HG02938 (cell line): Measurements from ENCODE around the gene MAB21L1.

Experiments used
- ATAC-seq: cut with Tn5 transposase; IDR thresholded peaks from one replicate; pipeline ENCODE4 v1.9.1; 2021; ENCODE audit warnings: mild to moderate bottlenecking, moderate library complexity; ENCODE audit not compliant: unreplicated experiment

MAB21L1 gene

DNA sequence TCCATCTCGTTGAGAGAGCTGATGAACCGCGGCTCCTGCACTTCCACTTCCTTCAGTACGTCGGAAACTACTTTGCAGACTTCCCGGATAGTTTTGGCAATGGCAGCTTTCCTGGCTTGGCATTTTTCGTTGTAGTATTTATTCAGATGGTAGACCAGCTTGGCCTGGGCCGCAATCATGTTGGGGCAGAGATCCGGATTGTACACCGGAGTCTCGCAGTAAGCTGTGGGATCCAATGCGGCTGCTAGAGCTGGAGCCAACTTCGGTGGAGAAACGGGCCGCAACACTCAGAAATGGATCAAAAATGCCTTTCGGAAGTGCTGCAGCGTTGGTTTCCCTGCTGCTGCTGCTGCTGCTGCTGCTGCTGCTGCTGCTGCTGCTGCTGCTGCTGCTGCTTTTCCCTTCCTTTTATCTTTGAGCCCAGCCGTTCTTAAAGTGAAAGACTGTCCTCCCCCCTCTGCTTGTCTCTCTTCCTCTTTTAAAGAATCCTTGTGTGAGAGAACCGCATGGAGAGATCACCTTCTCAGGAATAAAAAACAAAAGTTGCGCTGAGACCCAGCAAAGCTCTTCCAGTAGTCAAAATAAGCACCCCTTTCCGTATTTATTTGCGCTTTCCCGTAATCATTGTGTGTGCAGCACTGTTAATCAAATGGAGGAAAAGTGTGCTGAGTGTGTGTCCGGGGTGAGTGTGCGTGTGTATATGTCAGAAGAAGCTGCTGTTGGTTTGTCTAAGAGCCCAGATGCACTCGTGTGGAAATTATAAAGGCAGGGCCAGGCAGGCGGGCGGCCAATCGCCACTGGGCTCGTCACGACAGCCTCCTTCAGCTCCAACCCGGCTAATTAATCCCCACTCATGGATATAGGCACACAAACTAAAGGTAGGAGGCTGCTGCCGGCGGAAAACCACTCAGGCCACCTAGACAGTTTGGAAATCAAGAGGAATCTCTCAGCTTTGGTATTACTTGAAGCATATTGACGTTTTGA, at the start of gene MAB21L1:
Gene MAB21L1, minus strand, starts transcription at position 730 of the 984 bp plus-strand sequence. Its CDS starts 551 bp downstream, at position 179.
- no peak for ATAC-seq

DNA sequence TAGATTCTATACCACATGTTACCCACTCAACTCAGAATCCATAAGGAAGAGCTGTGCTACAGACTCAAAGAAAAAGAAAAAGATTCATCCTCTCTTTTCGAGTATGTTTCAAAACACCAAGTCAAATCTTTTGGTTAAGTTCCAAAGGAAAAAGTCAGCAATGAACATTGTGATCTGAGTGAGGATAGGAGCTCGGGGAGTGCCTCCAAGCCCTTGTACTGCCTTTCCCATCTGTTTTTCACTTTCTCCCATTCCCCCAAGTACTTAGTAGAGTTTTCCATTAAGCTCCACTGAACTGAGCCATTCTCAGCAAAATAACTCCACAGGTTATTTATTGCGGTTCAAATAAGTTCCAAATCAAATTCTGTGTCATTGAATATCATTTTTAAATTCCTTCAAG, 47.7 kb upstream of the MAB21L1 start:
- ATAC-seq = no peak

- ATAC-seq = no peak
Observed at GRCh38 chr13:35518337-35518946, 42.0 kb upstream of the MAB21L1 start.

GRCh38 chr13:35514801-35515502, 38.5 kb upstream of the MAB21L1 start:
- ATAC-seq = no peak

DNA sequence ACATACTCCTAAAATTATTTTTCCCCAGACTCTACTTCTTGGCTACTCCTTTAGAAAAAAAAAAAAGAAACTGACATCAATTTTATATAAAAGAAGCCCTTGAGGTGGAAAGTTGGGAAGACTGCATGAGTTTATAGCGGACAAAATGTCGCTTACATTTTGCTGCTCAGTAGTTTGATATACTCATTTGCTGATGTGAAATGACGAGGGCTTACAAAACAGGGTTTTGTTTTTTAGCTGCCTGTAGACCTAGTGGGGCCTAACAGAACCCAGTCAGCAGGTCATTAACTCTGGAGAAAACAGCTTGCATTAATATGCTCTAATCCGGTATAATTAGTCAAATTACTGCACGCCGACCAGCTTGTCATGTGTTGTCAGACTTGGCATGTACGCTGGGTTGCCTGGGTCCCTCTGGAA, 37.6 kb upstream of the MAB21L1 start:
- ATAC-seq = no peak

DNA sequence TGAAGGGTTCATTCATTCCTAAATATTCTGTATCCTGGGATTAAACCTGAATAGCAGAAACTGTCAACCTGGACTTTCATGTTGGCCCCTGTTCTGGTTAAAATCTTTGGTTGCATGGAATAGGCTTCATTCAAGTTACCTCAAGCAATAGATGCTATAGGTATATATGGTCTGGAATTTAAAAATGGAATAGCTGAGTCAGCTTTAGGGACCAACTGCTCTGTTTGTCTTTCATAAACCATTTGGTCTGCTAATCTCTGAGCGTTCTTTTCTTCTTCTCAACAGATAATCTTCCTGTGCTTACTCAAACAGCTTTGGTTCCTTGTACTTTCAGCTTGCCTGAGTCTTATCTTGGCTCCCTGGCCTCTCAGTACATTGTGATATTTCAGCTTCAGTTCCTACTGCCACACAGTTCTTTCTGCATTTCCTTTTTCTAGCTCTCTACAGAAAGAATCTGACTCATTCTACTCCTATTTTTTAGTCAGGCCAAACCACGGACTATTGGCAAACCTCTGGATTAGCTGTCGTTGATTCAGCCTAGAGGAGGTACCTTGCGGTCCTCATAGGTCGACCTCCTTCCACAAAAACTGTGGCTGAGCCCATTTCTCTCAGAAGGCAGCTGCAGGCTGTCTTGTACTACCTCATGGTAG, 35.9 kb upstream of the MAB21L1 start:
- no peak for ATAC-seq

DNA sequence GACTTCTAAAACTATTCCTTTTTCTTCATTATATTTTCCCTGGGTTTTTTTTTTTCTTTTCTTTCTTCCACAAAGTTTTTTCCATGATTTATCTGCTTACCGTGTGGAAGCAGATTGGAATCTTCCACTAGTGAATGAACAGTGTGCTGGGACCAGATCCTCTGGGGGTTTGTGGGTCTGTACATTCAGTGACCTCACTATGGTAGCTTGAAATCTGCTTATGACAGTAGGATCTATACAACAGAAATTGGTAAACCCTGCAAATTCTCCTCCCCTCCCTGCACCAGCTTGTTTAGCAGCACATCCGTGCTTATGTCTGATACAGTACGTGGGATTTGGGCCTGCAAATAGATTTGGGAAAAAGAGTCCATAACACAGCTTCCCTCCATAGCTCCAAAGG, 26.0 kb upstream of the MAB21L1 start:
- no peak for ATAC-seq

GRCh38 chr13:35501661-35502235, 25.3 kb upstream of the MAB21L1 start:
- ATAC-seq = no peak

GRCh38 chr13:35500144-35500543, 23.7 kb upstream of the MAB21L1 start:
- ATAC-seq = no peak

DNA sequence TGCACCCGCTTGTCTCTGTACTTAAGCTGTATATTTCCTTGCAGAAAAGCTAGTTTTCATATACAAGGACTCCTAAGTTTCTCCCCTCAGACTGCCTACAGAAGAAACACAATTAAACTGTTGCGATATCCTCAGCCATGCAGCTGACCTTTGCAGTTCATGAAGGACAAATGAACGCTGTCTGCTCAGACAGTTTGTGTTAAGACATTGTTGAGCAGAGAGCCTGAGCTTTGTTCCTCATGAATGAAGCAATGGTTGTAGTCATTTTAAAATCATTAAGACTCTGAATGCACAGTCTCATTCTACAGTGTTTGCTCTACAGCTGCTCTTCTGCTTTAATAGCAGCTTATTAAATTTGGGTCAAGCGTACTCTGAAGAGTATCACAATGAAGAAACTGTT, 23.2 kb upstream of the MAB21L1 start:
- no peak for ATAC-seq

DNA sequence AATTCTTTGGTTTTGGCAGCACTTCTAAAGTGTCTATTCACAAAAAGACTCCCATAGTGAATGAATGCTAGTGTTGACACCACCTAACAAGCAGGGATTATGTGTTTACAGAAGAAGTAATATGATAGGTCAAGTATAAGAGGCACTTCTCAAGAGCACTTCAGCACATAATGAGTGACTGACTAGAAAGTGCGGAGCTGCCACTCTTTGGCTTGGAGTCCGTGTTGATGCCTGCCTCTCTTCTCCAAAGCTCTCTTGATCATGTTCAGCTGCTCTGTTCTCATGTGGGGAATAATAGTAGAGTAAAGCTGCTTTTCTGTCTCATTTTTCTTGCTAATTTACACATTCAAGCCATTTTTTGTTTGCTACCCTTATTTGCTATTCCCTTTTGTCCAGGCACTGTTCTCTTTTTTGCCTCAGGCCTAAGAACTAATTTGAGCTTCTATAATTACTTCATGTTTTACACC, 22.7 kb upstream of the MAB21L1 start:
- ATAC-seq = no peak

DNA sequence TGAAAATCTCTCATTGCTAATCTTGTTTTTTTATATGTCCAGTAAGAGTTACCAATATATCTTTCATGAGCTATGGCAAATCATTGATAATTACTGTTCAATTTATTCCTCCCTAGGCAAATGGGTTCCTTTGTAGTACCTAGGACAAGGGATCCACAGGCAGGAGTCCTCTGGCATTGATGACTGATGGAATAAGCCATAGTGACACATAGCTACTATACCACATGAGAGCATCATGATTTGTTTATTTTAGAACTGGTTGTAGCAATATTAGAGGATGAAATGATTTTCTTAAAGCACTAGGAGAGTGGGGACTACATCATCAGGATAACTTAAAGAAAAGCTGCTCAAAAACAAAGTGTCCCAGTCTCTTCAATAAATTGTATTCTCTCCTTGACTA, 21.7 kb upstream of the MAB21L1 start:
- no peak for ATAC-seq

DNA sequence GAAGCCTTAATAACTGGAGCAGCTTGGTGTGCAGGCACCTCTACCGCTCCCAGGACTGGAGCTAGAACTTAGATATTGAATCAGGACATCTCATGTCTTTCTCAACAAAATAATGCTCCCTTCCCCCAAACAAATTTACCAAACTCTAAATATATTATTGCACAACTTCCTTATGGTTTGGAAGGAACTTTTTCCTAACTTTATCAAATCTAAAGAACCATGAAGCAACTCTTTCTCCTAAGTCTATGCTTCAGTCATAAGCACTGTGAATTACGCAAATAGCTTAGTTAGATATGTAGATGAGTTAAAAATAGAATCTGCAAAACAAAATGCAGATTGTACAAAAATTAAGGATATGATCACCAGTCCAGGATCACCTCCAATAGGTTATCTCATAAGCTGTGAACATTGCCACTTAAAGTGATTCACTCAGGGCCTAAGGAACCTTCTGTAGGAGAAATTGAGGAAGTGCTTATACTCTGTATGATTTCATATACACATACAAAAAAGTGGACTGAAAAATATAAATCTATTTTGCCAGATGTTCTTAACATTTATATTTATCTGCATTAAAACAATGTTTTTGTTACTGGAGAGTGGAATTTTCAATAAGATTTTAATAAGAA, 20.4 kb upstream of the MAB21L1 start:
- no peak for ATAC-seq

DNA sequence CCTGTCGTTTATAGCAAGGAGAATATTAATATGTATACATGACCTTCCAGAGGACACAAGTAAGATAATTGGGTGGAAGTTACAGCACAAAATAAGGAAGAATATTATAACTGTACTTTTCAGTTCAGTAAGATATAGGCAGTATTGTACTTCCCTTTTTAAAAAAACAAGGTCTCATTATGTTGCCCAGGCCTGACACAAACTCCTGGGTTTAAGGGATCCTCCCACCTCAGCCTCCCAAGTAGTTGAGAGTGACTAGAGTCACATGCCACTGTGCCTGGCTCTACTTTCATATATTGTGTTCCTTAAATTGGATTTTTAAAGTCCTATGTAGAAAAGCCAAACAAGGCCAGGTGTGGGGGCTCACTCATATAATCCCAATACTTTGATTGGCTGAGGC, 19.5 kb upstream of the MAB21L1 start:
- no peak for ATAC-seq

GRCh38 chr13:35489050-35489449, 12.6 kb upstream of the MAB21L1 start:
- ATAC-seq = no peak

GRCh38 chr13:35485424-35485823, 8.9 kb upstream of the MAB21L1 start:
- no peak for ATAC-seq

- no peak for ATAC-seq
Observed at GRCh38 chr13:35484384-35484783, 7.9 kb upstream of the MAB21L1 start.

- ATAC-seq = no peak
Observed at GRCh38 chr13:35483761-35484160, 7.3 kb upstream of the MAB21L1 start.

DNA sequence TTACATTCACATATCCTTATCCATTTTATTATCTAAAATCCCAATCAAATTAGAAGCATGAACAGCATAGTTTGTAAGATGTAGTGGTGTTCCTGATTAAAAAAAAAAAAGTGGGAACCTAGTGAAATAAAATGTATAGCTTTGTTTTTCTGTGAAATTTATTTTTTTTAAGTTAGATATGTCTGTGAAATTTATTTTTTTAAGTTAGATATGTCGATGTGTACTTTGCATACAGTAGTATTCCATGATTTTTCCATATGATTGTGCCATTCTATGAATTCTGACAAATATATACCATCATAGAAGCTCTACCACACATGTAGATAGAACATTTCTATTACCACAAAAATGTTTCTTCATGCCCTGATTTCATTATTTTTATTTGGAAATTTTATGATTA, 6.0 kb upstream of the MAB21L1 start:
- no peak for ATAC-seq

- ATAC-seq = no peak
Observed at GRCh38 chr13:35481777-35482176, 5.3 kb upstream of the MAB21L1 start.
